SK-N-SH (cell line): ENCODE data around the gene GSG1L.

Experiments used
- ELF1 ChIP-seq: IDR thresholded peaks from 2 replicates; pipeline ENCODE4 v1.4.0; 2012
- EZH2phosphoT487 ChIP-seq: fragments of 200-600 bp; sonication (generic); IDR thresholded peaks from 2 replicates; pipeline ENCODE4 v1.6.1; 2017; ENCODE audit warnings: low read depth, mixed run types, mild to moderate bottlenecking, antibody characterized with exemption, moderate library complexity, borderline replicate concordance
- FOXJ3 ChIP-seq: sonication (generic); formaldehyde crosslinking; IDR thresholded peaks from 2 replicates; pipeline ENCODE4 v1.5.1; 2020; ENCODE audit warnings: mild to moderate bottlenecking, missing genetic modification reagents
- JUND ChIP-seq: IDR thresholded peaks from 2 replicates; pipeline ENCODE4 v1.4.0; 2012
- NRF1 ChIP-seq: IDR thresholded peaks from 2 replicates; pipeline ENCODE4 v1.6.1; 2012; ENCODE audit warnings: low read depth, mild to moderate bottlenecking, low read length
- POLR2AphosphoS5 ChIP-seq: IDR thresholded peaks from 2 replicates; pipeline ENCODE4 v1.6.1; 2012; ENCODE audit warnings: low read depth, low read length
- RAD21 ChIP-seq: IDR thresholded peaks from 2 replicates; pipeline ENCODE4 v1.6.1; 2012; ENCODE audit warnings: mild to moderate bottlenecking, low read length
- SMC3 ChIP-seq: IDR thresholded peaks from 2 replicates; pipeline ENCODE4 v1.6.1; 2012; ENCODE audit warnings: low read depth, low read length, improper control_type of control experiment
- TAF1 ChIP-seq: IDR thresholded peaks from 2 replicates; pipeline ENCODE4 v1.6.1; 2012; ENCODE audit warnings: low read depth, mild to moderate bottlenecking, low read length, moderate library complexity, borderline replicate concordance
- TF ChIP-seq, protein P1 (sequence below): fragments of 200-600 bp; sonication (generic); IDR thresholded peaks from 2 replicates; pipeline ENCODE4 v1.6.1; 2017; ENCODE audit warnings: antibody characterized with exemption, mild to moderate bottlenecking, moderate library complexity
- TF ChIP-seq, protein P2 (sequence below): IDR thresholded peaks from 2 replicates; pipeline ENCODE4 v1.4.0; 2012; ENCODE audit warnings: low read depth
- TF ChIP-seq, protein P3 (sequence below): IDR thresholded peaks from 2 replicates; pipeline ENCODE4 v1.6.1; 2012; ENCODE audit warnings: mild to moderate bottlenecking, low read depth, low read length, moderate library complexity

DNA sequence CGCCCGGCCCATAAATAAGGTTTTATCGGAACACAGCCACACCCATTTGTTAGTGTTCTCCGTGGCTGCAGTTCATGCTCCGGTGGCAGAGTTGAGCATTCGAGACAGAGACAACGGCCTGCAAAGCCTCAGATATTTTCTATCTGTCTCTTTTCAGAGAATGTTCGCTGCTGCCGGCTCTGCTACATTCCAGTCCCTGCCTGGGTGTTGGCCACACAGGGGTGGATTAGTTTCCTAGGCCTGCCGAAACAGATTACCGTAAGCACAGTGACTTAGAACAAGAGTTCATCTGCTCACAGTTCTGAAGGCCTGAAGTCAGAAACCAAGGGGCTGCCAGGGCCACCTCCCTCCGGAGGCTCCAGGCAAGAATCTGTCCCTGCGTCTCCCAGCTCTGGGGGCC, 19.1 kb upstream of the GSG1L start:
- TF ChIP-seq RAD21: no peak
- TF ChIP-seq, protein P1, sequence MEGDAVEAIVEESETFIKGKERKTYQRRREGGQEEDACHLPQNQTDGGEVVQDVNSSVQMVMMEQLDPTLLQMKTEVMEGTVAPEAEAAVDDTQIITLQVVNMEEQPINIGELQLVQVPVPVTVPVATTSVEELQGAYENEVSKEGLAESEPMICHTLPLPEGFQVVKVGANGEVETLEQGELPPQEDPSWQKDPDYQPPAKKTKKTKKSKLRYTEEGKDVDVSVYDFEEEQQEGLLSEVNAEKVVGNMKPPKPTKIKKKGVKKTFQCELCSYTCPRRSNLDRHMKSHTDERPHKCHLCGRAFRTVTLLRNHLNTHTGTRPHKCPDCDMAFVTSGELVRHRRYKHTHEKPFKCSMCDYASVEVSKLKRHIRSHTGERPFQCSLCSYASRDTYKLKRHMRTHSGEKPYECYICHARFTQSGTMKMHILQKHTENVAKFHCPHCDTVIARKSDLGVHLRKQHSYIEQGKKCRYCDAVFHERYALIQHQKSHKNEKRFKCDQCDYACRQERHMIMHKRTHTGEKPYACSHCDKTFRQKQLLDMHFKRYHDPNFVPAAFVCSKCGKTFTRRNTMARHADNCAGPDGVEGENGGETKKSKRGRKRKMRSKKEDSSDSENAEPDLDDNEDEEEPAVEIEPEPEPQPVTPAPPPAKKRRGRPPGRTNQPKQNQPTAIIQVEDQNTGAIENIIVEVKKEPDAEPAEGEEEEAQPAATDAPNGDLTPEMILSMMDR: no peak
- TF ChIP-seq JUND: no peak
- TF ChIP-seq POLR2AphosphoS5: no peak
- TF ChIP-seq, protein P2, sequence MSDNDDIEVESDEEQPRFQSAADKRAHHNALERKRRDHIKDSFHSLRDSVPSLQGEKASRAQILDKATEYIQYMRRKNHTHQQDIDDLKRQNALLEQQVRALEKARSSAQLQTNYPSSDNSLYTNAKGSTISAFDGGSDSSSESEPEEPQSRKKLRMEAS: no peak
- no peak for TF ChIP-seq ELF1
- TF ChIP-seq TAF1: no peak
- TF ChIP-seq EZH2phosphoT487: no peak
- TF ChIP-seq NRF1: no peak
- no peak for TF ChIP-seq FOXJ3 (CRISPR knock-in tag)
- TF ChIP-seq, protein P3, sequence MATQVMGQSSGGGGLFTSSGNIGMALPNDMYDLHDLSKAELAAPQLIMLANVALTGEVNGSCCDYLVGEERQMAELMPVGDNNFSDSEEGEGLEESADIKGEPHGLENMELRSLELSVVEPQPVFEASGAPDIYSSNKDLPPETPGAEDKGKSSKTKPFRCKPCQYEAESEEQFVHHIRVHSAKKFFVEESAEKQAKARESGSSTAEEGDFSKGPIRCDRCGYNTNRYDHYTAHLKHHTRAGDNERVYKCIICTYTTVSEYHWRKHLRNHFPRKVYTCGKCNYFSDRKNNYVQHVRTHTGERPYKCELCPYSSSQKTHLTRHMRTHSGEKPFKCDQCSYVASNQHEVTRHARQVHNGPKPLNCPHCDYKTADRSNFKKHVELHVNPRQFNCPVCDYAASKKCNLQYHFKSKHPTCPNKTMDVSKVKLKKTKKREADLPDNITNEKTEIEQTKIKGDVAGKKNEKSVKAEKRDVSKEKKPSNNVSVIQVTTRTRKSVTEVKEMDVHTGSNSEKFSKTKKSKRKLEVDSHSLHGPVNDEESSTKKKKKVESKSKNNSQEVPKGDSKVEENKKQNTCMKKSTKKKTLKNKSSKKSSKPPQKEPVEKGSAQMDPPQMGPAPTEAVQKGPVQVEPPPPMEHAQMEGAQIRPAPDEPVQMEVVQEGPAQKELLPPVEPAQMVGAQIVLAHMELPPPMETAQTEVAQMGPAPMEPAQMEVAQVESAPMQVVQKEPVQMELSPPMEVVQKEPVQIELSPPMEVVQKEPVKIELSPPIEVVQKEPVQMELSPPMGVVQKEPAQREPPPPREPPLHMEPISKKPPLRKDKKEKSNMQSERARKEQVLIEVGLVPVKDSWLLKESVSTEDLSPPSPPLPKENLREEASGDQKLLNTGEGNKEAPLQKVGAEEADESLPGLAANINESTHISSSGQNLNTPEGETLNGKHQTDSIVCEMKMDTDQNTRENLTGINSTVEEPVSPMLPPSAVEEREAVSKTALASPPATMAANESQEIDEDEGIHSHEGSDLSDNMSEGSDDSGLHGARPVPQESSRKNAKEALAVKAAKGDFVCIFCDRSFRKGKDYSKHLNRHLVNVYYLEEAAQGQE: no peak
- TF ChIP-seq SMC3: no peak
